Hepatocyte (in vitro differentiated cells): ENCODE measurements around the gene WDR46.

Experiments
- EZH2 ChIP-seq: fragments of 200-600 bp; sonication (generic); IDR thresholded peaks from 2 replicates; pipeline ENCODE4 v1.6.1; 2016; ENCODE audit warnings: antibody characterized with exemption, mild to moderate bottlenecking, borderline replicate concordance
- EZH2phosphoT487 ChIP-seq: fragments of 200-600 bp; sonication (generic); IDR thresholded peaks from one replicate; pipeline ENCODE4 v1.6.1; 2018; ENCODE audit warnings: antibody characterized with exemption, mild to moderate bottlenecking, low read depth, moderate library complexity; ENCODE audit not compliant: unreplicated experiment, severe bottlenecking
- TF ChIP-seq, protein P1 (sequence below): fragments of 200-600 bp; sonication (generic); IDR thresholded peaks from 2 replicates; pipeline ENCODE4 v1.5.1; 2016; ENCODE audit warnings: antibody characterized with exemption, mild to moderate bottlenecking; ENCODE audit not compliant: poor library complexity

DNA sequence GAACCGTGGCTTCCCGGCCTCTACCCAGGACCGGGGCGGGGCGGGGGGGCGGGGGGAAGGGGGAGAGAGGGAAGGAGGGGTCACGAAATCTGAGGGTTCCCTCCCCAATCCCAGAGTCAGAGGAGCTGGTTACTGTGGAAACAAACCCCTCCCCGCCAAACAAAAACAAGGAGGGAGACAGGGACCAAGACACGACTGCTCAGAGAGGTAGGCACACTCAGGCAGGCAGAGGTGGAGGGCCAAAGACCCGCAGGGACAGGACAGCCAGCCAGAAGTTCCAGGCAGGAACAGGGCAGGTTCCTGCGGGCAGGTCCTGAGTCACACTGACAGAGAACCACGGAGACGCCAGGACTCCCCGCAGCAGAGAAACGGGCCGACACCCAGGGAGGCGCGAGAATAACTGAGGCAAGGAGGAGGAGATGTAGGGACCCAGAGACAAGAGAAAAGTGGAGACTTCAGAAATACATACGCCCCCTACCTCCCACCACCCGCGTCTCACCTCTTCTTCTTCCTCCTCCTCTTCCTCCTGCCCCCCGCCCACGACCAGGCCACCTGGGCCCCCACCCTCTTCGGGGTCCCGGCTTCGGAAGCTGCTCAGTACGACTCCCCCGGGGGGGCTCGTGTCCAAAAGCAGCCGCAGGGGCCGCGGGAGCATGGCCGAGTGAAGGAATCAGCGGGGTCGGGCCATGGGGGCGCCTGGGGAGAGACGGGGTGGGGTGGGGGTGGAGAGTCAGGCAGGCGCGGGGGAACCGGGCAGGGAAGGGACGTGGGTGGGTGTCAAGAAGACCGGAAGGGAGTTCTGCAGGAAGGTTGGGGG is 9.1 kb upstream of the WDR46 start:
- TF ChIP-seq, protein P1, sequence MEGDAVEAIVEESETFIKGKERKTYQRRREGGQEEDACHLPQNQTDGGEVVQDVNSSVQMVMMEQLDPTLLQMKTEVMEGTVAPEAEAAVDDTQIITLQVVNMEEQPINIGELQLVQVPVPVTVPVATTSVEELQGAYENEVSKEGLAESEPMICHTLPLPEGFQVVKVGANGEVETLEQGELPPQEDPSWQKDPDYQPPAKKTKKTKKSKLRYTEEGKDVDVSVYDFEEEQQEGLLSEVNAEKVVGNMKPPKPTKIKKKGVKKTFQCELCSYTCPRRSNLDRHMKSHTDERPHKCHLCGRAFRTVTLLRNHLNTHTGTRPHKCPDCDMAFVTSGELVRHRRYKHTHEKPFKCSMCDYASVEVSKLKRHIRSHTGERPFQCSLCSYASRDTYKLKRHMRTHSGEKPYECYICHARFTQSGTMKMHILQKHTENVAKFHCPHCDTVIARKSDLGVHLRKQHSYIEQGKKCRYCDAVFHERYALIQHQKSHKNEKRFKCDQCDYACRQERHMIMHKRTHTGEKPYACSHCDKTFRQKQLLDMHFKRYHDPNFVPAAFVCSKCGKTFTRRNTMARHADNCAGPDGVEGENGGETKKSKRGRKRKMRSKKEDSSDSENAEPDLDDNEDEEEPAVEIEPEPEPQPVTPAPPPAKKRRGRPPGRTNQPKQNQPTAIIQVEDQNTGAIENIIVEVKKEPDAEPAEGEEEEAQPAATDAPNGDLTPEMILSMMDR, result no peak
- TF ChIP-seq EZH2phosphoT487 (no peak), EZH2 (no peak)
